Dermis microvascular lymphatic vessel endothelial cell (primary cell): ENCODE results near the gene INPP5E. TPM values are rescaled to one million over a fixed set of nuclear protein-coding genes. Genes with fewer than 3 reads are reported as not detected.
"Not testable (repeated sequence)": the region's sequence is repeated elsewhere in the genome, so short reads cannot be mapped to it uniquely, and the experiment has no call there.

Experiments
- DNase-seq, 2 donors: peaks; one replicate each; pipeline versions ENCODE4 v3.0.0 to v3.0.0-alpha.2; 2010; ENCODE audit warnings: low read depth in 2 of 2
- total RNA-seq: library from RNA; depleted of rRNA; stranded (reverse); fragments of >200 nt; gene quantifications from 2 replicates; pipeline ENCODE4 v1.2.1, GENCODE V29; 2014

INPP5E gene
- total RNA-seq, 1 donor from 2014 or later, result 3.2 TPM

GRCh38 chr9:136430588-136431234 lies 8.9 kb downstream of the INPP5E start:
- DNase-seq, result no peak

- no peak for DNase-seq
These were observed 9.8 kb downstream of the INPP5E start for GRCh38 chr9:136429683-136430491.

DNA sequence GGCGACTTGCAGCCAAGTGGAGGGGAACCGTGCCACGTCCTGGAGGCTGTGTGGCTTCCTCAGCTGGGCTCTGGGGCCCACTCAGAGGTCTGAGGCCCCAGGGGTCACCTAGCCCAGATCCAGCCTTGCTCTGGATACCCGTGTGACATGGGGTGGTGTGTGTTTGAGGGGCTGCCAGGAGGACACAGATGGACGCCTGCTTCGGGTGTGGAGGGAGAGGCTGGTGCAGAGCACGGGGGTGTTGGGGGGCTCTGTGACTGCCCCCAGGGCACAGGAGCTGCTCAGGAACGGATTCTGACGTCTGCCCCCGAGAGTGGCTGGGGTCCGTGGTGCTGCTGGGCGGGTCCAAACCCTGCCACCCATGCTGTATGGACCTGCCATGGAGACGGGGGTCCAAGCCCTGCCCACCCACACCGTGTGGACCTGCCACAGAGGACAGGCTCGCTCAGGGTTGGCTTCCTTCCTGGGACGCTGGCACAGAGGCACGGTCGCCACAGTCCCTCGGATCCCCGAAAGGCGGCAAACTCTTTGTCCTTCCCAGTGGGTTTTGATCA lies 10.5 kb downstream of the INPP5E start:
- no peak for DNase-seq

DNA sequence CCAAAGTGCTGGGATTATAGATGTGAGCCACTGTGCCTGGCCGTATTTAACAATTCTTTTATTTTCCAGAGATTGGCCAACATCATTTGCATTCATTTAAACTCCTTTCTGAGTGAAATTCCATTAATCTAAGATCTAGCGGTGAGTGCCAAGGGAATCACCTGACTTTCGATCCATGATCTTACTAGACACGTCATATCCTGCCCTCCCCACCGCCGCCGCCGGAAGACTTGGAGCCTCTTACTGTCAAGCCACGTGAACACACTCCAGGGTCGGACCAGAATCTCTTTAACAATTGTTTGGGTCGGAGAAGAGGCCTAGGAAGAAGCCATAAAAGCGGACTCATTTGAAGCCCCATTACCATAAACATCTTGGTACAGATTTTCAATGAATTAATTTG lies 12.9 kb downstream of the INPP5E start:
- peak in 1 of 2 donors; percentile 20 for DNase-seq

- DNase-seq, result not testable (repeated sequence)
These were observed 14.3 kb downstream of the INPP5E start for GRCh38 chr9:136425367-136425766.

DNA sequence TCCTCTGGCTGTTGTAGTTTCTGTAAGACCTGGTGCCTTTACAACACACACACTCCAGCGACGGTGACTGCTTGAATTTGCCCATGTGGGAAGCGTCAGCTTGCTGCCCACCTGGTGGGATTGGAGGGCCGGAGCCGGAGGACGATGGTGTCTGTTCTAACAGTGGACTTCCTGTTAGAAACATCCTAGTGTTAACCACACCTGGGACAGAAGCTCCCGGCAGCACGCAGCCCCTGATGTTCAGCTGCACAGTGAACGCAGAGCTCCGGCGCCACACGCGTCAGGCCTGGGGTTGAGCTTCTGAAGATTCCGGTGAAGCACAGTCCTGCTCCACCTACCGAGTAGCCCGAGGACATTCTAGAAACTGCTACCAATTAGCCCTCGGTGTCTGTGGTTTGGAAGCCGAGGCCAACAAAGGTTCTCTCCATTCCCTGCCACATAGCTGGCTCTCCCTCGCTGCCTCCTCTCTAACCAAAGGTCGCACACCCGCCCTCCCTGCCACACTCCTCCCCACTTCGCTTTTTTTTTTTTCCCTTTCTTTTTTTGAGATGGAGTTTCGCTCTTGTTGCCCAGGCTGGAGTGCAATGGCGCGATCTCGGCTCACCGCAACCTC lies 14.8 kb downstream of the INPP5E start:
- no peak for DNase-seq

DNA sequence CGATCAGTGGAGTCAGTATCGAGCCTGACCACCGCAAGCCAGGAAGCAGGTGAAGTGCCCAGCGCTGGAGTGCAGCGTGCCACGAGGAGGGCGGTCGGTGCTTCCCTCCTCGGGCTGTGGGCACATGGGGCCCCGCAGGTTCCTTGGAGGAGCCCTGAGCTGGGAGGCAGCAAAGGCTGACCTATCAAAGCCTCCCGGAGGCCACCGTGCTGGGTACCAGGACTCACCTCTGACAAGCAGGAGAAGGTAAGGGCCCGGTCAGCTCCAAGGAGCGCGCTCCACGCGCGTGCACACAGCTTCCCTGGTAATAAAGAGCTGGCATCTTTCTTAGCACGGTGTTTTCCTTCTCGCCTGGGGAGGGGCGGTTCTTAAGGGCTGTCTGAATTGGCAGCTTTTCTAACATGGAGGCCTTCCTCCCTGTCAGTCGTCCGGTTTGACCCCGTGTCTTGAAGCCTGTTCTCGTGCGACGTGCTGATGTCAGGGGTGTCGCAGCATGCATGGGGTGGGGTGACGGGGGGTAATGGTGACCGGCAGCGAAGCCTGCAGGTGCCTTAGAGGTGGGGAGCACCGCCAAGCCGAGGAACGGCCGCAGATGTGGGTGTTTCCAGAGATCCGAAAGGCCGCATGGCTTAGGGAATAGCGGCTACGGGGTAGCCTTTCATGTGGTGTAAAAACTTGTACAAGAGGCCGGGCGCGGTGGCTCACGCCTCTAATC lies 16.1 kb downstream of the INPP5E start:
- DNase-seq, result no peak

- DNase-seq, result no peak
These were observed 16.8 kb downstream of the INPP5E start for GRCh38 chr9:136422876-136423275.

DNA sequence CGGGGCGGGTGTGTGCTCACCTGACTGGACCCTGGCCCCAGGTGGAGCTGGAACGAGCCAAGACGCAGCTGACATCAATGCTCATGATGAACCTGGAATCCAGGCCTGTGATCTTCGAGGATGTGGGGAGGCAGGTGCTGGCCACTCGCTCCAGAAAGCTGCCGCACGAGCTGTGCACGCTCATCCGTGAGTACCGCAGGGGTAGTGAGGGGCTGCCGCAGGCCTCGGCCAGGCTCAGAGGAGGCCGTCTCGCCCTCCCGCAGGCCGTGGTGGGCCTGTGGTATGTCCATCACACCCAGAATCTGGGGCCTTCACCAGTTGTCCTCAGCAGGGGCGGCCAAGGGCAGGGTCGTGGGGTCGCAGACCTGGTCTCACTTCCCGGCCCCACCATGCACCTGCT lies 17.9 kb downstream of the INPP5E start:
- no peak for DNase-seq

DNA sequence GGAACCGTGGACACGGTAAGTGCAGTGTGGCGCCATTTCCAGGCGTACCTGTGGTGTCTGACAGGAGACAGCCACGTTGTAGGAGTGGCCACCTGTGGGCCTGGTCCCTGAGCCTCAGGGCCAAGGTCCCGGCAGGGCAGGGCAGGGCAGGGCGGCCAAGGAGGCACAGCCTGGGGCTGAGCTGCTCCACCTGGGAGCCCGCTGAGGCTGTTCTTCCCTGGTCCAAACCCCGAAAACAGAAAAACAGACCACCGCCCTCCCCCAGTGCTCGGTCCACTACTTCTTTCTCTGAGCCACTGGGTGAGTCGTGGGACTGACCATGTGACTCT lies 20.6 kb downstream of the INPP5E start:
- no peak for DNase-seq

GRCh38 chr9:136418182-136419091 lies 21.2 kb downstream of the INPP5E start:
- DNase-seq, result no peak

DNA sequence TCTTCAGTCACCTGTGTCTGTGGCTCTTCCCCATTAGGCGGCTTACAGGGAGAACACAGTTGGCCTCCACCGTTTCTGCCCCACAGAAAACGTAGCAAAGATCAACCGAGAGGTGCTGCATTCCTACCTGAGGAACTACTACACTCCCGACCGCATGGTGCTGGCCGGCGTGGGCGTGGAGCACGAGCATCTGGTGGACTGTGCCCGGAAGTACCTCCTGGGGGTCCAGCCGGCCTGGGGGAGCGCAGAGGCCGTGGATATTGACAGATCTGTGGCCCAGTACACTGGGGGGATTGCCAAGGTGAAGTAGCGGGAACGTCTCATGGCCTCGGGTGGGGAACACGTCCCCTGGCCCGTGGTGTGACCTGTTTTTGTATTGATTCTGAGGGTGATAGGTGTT lies 22.7 kb downstream of the INPP5E start:
- DNase-seq, result no peak

GRCh38 chr9:136416427-136416826 lies 23.2 kb downstream of the INPP5E start:
- no peak for DNase-seq

DNA sequence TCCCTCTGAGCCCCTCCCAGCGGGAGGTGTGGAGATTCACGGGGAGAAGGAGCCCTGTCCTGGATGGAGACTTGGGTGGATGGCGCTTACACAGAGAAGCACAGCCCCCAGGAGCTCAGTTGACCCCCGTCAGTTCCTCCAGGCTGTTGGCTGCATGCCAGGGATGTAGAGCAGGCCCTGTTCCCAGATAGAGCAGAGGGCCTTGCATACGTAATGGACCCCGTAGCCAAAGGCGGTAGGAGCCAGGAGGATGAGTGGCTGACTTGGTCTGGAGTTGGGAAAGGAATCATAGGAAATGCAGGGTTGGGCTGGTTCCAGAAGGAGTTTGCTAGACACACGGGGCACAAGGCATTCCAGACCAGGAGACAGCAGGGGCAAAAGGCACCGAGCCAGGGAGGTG lies 26.7 kb downstream of the INPP5E start:
- no peak for DNase-seq

GRCh38 chr9:136411378-136411777 lies 28.3 kb downstream of the INPP5E start:
- DNase-seq, result no peak

GRCh38 chr9:136410500-136411287 lies 29.0 kb downstream of the INPP5E start, which contains the start of the genes ENTR1 and PMPCA:
Gene ENTR1 (minus strand): TSS chr9:136410614. CDS start chr9:136410397, 217 bp downstream.
Gene PMPCA (plus strand): TSS chr9:136410658. CDS start chr9:136410669, 11 bp downstream.
- peak; percentile 70 to 91 for DNase-seq

GRCh38 chr9:136409557-136410455 lies 29.8 kb downstream of the INPP5E start:
- DNase-seq, result peak in 1 of 2 donors; percentile 48

- no peak for DNase-seq
These were observed 31.7 kb downstream of the INPP5E start for GRCh38 chr9:136407911-136408310.

GRCh38 chr9:136407061-136407460 lies 32.6 kb downstream of the INPP5E start:
- DNase-seq, result not testable (repeated sequence)
